GM15510 (cell line): ENCODE results near the gene ARFGEF3.

Experiments used
- POLR2A ChIP-seq: IDR thresholded peaks from 3 replicates; pipeline ENCODE4 v1.6.1; 2011; ENCODE audit warnings: borderline replicate concordance; ENCODE audit not compliant: insufficient read length; ENCODE audit errors: extremely low read depth

The ARFGEF3 gene

DNA sequence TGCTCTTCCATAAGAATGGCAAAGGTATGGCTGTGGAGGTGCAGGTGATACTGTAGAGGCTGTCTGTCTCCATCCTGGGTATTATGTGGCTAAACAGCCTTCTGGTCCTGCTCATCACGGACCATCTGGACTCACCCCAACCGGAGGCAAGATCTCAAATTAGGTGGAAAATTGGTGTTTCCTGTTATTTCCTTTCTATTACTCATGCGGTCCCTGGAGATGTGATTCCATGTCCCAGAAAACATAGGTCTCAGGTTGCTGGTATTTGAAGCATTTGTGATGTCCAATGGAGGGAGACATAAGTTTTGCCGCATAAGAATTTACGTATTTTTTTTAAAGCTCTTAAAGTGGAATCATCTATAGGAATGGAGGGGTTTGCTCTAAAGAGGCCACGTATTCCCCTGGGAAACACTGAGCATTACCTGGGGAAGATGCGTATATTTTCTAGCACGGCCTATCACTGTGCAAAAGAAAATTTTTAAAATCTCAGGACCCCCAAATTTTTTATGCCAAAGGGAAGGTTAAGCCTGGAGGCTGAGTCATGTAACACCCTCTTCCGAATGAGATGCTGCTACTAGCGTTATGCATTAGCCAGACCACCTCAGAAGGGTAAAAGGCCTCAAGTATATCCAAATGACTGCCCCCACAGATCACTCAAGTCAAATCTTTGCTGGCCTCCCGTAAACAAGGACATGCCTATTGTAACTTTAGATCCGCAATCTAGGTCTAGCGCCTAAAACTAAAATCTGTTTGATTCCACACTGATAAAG is 78.9 kb downstream of the ARFGEF3 start:
- no peak for TF ChIP-seq POLR2A

DNA sequence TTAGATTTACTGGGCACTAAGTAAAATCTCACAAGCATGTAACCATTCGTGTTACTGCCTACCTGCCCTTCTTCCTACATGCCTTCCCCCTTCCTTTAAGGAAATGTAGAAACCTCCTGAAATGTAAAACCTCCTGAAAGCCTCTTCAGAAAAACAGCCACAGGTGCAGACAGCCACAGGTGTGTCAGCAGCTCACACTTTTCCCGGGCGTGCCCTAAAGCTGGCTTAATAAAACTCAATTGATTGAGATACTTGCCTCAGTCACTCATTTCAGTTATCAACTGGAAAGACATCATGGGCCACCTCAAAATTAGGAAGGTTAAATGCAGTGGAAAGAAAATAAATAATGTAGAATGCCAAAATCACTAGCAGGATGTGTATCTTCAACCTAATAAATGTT is 79.6 kb downstream of the ARFGEF3 start:
- no peak for TF ChIP-seq POLR2A

DNA sequence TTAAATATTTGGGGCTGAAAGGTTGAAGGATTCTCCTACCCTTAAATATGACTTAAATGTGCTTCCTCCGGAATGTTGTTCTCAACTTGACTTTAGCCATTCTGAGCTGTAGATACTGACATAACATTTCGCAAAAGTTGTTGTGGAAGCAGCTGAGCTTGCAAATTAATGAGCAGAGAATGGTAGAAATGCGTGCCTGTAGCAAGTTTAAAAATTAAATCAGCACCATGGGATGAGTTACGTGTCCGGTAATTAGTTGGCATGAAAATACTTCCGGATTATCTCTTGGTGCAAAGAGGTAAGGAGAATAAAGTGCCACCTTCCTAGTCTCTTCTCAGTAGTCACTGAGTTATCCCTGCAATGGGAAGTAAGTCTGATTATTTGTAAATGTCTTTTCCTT is 80.2 kb downstream of the ARFGEF3 start:
- TF ChIP-seq POLR2A = no peak

GRCh38 chr6:138242987-138243592 is 81.4 kb downstream of the ARFGEF3 start:
- TF ChIP-seq POLR2A = no peak

DNA sequence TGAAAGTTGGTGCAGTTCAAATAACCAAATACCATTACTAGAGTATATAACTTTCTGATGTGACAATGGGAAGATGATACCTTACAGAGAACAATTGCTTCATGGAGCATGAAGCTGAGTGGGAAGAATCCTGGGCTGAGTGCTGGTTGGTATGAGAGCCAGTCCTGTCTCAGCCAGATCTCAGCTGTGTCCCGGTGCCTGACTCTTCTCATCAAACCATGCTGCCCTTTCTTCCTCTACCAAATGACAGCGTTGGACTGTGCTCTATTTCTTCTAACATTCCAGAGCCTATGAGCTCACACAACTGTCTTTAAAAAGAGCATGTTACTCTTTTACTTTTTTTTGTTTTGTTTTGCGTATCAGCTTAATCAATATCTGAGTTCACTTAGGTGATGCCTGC is 84.0 kb downstream of the ARFGEF3 start:
- no peak for TF ChIP-seq POLR2A

- no peak for TF ChIP-seq POLR2A
Observed at GRCh38 chr6:138246650-138247440, 85.1 kb downstream of the ARFGEF3 start.

DNA sequence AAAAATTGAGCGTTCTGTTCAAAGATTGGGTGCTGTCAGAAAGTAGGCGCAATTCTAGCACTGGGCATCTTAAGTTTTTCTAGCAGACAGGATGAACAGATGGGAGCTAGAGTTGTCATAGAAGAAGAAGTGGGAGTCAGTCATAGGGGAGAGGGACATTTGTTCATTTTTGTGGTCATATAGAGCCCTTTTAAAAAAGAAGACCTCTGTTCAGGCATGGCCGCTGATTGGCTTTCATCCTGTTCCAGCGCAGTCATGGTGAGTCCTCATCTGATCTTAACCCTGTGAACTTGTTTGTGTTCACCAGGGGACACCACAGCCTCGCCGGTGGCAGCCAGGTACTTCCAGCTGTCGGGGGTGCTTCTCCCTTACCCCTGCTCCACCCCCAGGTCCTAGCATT is 86.3 kb downstream of the ARFGEF3 start:
- TF ChIP-seq POLR2A = no peak

GRCh38 chr6:138248878-138249277 is 87.1 kb downstream of the ARFGEF3 start:
- TF ChIP-seq POLR2A = no peak

- TF ChIP-seq POLR2A = no peak
Observed at GRCh38 chr6:138250053-138250452, 88.3 kb downstream of the ARFGEF3 start.

DNA sequence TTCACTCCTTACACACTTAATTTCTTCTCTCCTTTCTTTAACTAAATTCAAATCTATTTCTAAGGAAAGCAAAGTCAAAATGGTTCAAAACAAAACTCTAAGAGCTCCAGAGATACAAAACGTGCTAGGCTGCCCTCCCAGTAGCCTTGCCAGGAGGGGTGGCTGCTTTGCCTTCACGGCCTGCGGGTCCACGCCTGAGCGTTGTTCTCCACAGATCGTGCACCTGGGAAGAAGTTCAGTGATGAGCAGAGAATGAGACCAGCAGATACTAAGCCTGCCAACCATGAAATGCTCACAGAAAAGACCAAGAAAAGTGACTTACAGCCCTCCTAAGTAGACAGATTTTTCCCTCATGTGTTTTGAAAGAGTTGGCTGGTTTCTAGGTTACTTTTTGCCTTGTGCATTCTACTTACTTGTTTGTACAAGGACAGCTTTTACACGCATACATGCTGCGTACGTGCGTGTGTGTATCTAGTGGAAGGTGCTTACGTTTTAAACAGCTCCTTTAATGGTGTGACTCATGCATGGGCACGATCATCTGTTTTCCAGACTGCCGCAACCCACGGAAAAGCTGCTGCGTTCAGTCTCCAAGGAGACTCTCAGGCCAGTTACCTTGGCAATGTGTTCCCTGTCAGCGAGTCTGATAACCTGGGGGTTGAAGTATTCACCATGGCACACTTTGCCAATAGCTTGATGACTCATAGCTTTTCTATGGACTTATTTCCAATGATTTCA is 88.9 kb downstream of the ARFGEF3 start:
- no peak for TF ChIP-seq POLR2A

DNA sequence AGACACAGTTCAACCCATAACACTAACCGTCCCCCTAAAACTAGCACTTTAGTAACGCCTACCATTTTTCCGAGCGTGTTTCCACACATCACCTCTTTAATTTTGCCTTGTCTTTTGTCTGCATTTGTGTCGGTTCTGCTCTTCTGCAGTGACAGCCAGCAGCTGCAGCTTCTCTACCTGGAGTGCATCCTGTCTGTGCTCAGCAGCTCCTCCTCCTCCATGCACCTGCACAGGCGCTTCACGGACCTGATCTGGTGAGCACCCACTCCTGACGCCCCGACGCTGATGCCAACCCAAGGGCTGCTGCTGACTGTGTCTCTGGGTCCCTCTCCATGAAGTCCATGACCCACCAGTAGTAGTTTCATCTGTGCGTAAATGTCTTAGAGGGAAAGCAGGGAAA is 92.0 kb downstream of the ARFGEF3 start:
- no peak for TF ChIP-seq POLR2A

GRCh38 chr6:138255443-138255842 is 93.7 kb downstream of the ARFGEF3 start:
- no peak for TF ChIP-seq POLR2A

DNA sequence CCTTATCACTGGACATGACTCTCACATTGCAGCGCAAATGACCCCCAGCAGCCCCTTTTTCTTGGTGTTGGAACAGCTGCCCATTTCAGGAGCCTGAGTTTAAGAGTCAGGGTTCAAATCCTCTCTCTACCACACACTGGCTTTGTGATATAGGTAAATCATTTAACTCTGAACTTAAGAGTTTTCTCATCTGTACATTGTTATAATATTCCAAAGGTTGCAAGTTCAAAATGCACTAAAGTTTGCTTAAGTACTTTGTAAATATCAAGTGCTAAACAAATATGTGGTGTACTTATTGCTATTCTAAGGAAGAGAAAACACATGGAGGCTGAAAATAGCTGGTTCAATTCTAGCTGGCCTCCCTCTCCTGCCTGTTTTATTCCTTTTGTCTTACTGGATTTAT is 95.9 kb downstream of the ARFGEF3 start:
- no peak for TF ChIP-seq POLR2A

GRCh38 chr6:138258197-138258596 is 96.5 kb downstream of the ARFGEF3 start:
- no peak for TF ChIP-seq POLR2A

DNA sequence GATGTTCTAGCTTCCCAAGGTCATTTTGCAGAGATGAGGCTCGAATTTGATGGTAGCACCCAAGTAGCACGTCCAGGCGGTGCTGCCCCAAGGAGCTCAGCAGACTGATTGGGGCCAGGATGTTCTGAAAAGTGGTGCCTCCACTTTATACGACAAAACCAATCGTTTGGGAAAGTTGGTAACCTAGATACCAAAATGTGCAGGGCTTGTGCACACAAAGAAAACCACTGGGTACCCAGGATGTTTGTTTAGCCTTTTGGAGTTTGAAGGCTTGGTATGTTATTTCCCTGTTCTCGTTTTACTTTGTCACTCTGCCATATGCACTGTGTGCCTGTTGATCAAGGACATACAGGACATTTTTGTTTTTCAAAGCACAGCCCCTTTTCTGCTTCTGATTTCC is 97.3 kb downstream of the ARFGEF3 start:
- no peak for TF ChIP-seq POLR2A

GRCh38 chr6:138261116-138261780 is 99.5 kb downstream of the ARFGEF3 start:
- TF ChIP-seq POLR2A = no peak
